Activated CD8-positive, alpha-beta T cell treated with anti-CD3 and anti-CD28 coated beads for 36 hours (primary cell): Measurements from ENCODE around the gene API5. TPM values are rescaled to one million over a fixed set of nuclear protein-coding genes. Genes with fewer than 3 reads are reported as not detected.

Source experiments
- ATAC-seq: fragments of 200-7000 bp; cut with Tn5 transposase; one replicate; pipeline ENCODE4 v1.10.0; 2021; ENCODE audit warnings: mild to moderate bottlenecking, moderate library complexity
- CTCF ChIA-PET: fragments of 350-600 bp; sonication (Branson Sonifier 250); formaldehyde crosslinking; loops from one replicate; lab custom pipeline; 2021; ENCODE audit warnings: antibody characterized with exemption; lab: Charles Lee
- POLR2A ChIA-PET: fragments of 350-600 bp; sonication (Branson Sonifier 250); formaldehyde crosslinking; loops from one replicate; lab custom pipeline; 2021; ENCODE audit warnings: antibody characterized with exemption; lab: Charles Lee
- DNase-seq: peaks from one replicate; pipeline ENCODE4 v3.0.0-alpha.2; 2020
- H3K27ac Mint-ChIP-seq: one replicate; pipeline ENCODE4 v1.8.0; 2021; ENCODE audit warnings: mild to moderate bottlenecking, mixed read lengths
- H3K27me3 Mint-ChIP-seq: one replicate; pipeline ENCODE4 v1.8.0; 2021; ENCODE audit warnings: mixed read lengths
- H3K36me3 Mint-ChIP-seq: one replicate; pipeline ENCODE4 v1.8.0; 2021; ENCODE audit warnings: low read depth, mixed read lengths
- H3K4me1 Mint-ChIP-seq: one replicate; pipeline ENCODE4 v1.8.0; 2021; ENCODE audit warnings: low read depth, mixed read lengths
- H3K4me3 Mint-ChIP-seq: one replicate; pipeline ENCODE4 v1.8.0; 2021; ENCODE audit warnings: mild to moderate bottlenecking, moderate library complexity, mixed read lengths
- H3K9me3 Mint-ChIP-seq: one replicate; pipeline ENCODE4 v1.8.0; 2021; ENCODE audit warnings: mixed read lengths
- CTCF ChIP-seq: fragments of 200-600 bp; IDR thresholded peaks from one replicate; pipeline ENCODE4 v1.8.0; 2022; ENCODE audit warnings: antibody characterized with exemption, mild to moderate bottlenecking
- intact Hi-C: fragments of 100-400 bp; cut with micrococcal nuclease; formaldehyde crosslinking; loops from one replicate; pipeline ENCODE4 v1.10.0; 2022
- total RNA-seq, 2 experiments: library from RNA; stranded (reverse); gene quantifications; one replicate each; pipeline ENCODE4 v1.2.3, GENCODE V29; 2021

The API5 gene
- total RNA-seq, 2 experiments from 2014 or later: 156 to 169 TPM

- peak overlapping the region; percentile 99 for H3K4me3 Mint-ChIP-seq
- DNase-seq: no peak
- TF ChIP-seq CTCF: no peak
- peak overlapping the region; percentile 98 for H3K27ac Mint-ChIP-seq
- no peaks in the 10 kb centered on the region for H3K27me3 Mint-ChIP-seq
- intact Hi-C loops: no loop called here
- no peaks in the 10 kb centered on the region for H3K9me3 Mint-ChIP-seq
- POLR2A ChIA-PET: interaction anchor here (1.0 to 3.1 kb wide), 9 partner anchors 11 to 62 kb away, joined by 3 to 20 read pairs (median 3); partner anchors contain the start of gene API5
- peaks cover 34% of the 10 kb centered on the region for H3K4me1 Mint-ChIP-seq
- CTCF ChIA-PET: interaction anchor here (0.7 to 3.0 kb wide), 5 partner anchors 12 to 61 kb away, joined by 3 to 23 read pairs (median 5); partner anchors contain the start of gene API5
- H3K36me3 Mint-ChIP-seq: peaks cover 6% of the 10 kb centered on the region
- ATAC-seq: no peak
Observed at GRCh38 chr11:43358279-43358800, 46.5 kb downstream of the API5 start.

GRCh38 chr11:43358801-43359421 lies 47.1 kb downstream of the API5 start, which contains the start of gene TTC17:
TSS of gene TTC17 (plus strand) at chr11:43358920. CDS start at chr11:43358955, 35 bp downstream.
- TF ChIP-seq CTCF: no peak
- Mint-ChIP-seq H3K4me3 (peak within 1 kb of the TSS; percentile 99), H3K4me1 (peaks cover 38% of the 10 kb centered on the region), H3K27ac (peak within 1 kb of the TSS; percentile 98), H3K9me3 (no peaks in the 10 kb centered on the region), H3K27me3 (no peaks in the 10 kb centered on the region), H3K36me3 (peaks cover 11% of the 10 kb centered on the region)
- DNase-seq: peak; percentile 96
- intact Hi-C loops: no loop called here
- POLR2A ChIA-PET: interaction anchor here (0.5 to 3.1 kb wide), 13 partner anchors 10 to 219 kb away, joined by 3 to 20 read pairs (median 4); partner anchors contain the start of gene API5
- ATAC-seq: peak; percentile 96
- CTCF ChIA-PET: interaction anchor here (0.7 to 3.0 kb wide), 4 partner anchors 12 to 51 kb away, joined by 3 to 23 read pairs (median 4); partner anchors contain the start of gene API5

GRCh38 chr11:43359422-43359818 lies 47.6 kb downstream of the API5 start:
- peak; percentile 59 for DNase-seq
- peaks cover 41% of the 10 kb centered on the region for H3K4me1 Mint-ChIP-seq
- intact Hi-C loops: no loop called here
- no peaks in the 10 kb centered on the region for H3K27me3 Mint-ChIP-seq
- ChIA-PET POLR2A (interaction anchor here (0.5 to 3.1 kb wide), 11 partner anchors 10 to 218 kb away, joined by 3 to 20 read pairs (median 4); partner anchors contain the start of gene API5), CTCF (interaction anchor here (1.4 to 3.0 kb wide), 2 partner anchors 47 to 52 kb away, joined by 5 to 23 read pairs; partner anchors contain the start of gene API5)
- peak overlapping the region; percentile 99 for H3K4me3 Mint-ChIP-seq
- no peak for TF ChIP-seq CTCF
- ATAC-seq: peak; percentile 45
- peaks cover 11% of the 10 kb centered on the region for H3K36me3 Mint-ChIP-seq
- H3K9me3 Mint-ChIP-seq: no peaks in the 10 kb centered on the region
- peak overlapping the region; percentile 98 for H3K27ac Mint-ChIP-seq

GRCh38 chr11:43360361-43361032 lies 48.7 kb downstream of the API5 start:
- Mint-ChIP-seq H3K4me1 (peaks cover 43% of the 10 kb centered on the region), H3K9me3 (no peaks in the 10 kb centered on the region), H3K4me3 (peak overlapping the region; percentile 99), H3K27me3 (no peaks in the 10 kb centered on the region), H3K27ac (peak overlapping the region; percentile 98), H3K36me3 (peaks cover 13% of the 10 kb centered on the region)
- DNase-seq (no peak), ATAC-seq (no peak)
- ChIA-PET POLR2A (interaction anchor here (3.1 kb wide), 1 partner anchor 48 kb away, joined by 20 read pairs; the partner anchor contains the start of gene API5), CTCF (interaction anchor here (1.3 to 1.6 kb wide), 3 partner anchors 12 to 49 kb away, joined by 3 to 7 read pairs (median 6); partner anchors contain the start of gene API5)
- TF ChIP-seq CTCF: no peak
- intact Hi-C loops: no loop called here
